Activated T-helper 1 cell treated with Interleukin-2 at 50 U/mL for 16 hours (primary cell): ENCODE measurements around the gene HERC3.

ENCODE experiments used
- DNase-seq: peaks from one replicate; pipeline ENCODE4 v3.0.0-alpha.2; 2020; ENCODE audit warnings: low read depth

HERC3 gene

DNA sequence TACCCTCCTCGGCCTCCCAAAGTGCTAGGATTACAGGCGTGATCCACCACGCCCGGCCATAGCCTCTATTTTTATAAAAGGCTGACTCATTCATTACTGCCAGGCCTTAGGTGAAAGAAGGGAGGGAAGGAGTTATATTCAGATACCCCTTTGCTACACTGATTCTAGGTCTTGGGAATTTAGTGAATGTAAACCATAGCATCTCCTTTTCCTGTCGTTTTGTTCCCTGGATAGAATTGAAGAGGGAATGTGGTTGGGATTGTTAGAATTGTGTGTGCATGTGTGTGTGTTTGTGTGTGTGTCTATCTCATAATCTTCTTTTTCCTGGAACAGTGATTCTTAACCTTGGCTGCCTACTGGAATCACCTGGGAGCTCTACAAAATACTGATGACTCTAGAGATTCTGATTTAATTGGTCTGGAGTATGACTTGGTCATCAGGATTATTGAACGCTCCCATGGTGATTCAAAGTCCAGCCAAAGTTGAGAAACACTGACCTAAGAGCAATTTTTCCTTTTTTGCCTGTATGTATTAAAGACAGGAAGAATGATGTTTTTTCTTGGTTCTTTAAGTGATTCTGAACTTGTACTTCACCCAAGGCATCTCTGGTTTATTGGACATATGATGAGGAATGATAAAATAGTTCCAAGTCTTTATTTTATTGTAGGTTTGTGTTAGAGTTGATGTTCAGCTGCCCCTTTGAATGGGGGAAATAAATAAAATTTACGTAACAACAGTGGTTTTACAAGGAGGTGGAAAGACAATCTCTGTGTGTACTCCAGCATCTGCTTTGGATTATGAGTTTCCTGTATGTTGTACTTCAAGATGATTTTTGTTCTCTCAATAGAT, 68.4 kb downstream of the HERC3 start:
- DNase-seq = no peak

DNA sequence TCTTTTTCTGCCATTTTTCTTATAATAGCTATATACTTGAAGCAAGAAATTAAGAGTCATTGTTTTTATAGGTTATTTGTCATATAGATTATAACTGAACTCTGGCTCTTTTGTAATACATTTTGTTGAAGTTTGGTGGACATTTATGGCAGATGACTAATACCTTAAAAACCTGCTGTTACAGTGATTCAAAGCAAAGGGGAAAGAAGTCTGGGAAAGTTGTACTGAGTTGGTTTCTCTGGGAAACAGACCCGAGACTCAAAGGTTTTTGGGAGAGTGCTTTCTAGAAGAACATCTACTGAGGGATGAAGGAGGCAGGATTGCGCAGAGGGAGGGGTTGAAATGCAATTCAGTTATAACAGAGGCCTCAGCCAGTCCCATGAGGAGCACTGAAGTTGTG, 69.5 kb downstream of the HERC3 start:
- no peak for DNase-seq

GRCh38 chr4:88672987-88673386, 80.7 kb downstream of the HERC3 start:
- DNase-seq = no peak

GRCh38 chr4:88673886-88674285, 81.6 kb downstream of the HERC3 start:
- no peak for DNase-seq

- DNase-seq = no peak
Measured at GRCh38 chr4:88674565-88674964, 82.3 kb downstream of the HERC3 start.

GRCh38 chr4:88674979-88675378, 82.7 kb downstream of the HERC3 start:
- DNase-seq = no peak

DNA sequence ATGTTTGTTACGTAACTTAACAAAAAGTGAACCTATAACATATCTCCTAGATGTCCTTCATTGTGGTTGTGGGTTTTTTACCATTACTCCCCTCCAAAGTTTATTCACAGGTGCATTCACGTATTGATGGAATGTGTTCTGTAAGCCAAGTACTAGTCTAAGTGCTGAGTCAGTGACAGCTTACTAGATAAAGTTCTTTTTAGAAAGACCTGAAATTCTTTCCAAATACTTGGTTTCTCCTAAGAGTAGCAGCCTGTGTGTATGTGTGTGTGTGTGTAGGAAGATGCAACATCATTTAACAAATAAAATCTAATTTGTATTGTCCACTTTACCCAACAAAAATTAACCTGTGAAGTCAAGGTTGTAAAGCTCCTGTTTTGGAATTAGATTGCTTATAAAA, 83.3 kb downstream of the HERC3 start:
- DNase-seq = no peak

- no peak for DNase-seq
Measured at GRCh38 chr4:88681209-88681608, 88.9 kb downstream of the HERC3 start.

DNA sequence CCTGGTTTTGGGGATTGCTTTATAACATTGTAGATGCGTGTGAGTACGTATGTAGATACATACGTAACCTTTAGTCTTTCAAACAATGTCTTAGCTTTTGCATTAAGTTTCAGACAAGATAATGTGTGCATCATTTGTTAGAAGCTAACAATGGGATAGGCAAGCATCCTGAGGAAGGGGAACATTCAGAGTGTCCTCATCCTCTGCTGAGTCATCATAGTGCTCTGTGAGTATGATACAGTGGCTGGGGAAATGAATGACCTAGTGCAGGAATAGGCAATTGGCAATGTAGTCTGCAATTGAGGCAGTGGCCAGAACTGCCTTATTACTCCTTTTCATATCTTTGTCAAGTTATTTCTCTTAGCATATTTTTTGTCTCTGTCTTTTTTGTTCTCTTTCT, 98.1 kb downstream of the HERC3 start:
- DNase-seq = no peak

GRCh38 chr4:88693792-88694191, 101.5 kb downstream of the HERC3 start:
- no peak for DNase-seq

DNA sequence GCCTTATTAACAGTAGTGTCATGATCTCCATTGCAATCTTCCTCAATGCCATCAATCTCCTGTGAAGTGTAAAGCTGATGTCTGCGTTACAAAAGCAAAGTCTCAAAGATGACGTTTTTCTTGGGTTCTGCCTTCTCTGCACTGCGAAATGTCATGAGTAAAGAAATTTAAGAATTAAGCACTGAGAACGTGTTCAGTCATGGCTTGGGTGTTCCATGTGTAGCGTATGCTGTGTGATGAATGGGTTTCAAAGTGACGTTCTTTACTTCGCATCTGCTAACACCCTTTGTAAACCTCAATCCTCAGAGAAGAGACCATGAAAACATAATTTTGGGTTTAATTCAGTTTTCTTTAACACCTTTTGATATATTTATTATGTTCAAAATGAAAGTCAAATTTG, 104.3 kb downstream of the HERC3 start:
- no peak for DNase-seq

GRCh38 chr4:88697141-88697540, 104.9 kb downstream of the HERC3 start:
- DNase-seq = no peak

DNA sequence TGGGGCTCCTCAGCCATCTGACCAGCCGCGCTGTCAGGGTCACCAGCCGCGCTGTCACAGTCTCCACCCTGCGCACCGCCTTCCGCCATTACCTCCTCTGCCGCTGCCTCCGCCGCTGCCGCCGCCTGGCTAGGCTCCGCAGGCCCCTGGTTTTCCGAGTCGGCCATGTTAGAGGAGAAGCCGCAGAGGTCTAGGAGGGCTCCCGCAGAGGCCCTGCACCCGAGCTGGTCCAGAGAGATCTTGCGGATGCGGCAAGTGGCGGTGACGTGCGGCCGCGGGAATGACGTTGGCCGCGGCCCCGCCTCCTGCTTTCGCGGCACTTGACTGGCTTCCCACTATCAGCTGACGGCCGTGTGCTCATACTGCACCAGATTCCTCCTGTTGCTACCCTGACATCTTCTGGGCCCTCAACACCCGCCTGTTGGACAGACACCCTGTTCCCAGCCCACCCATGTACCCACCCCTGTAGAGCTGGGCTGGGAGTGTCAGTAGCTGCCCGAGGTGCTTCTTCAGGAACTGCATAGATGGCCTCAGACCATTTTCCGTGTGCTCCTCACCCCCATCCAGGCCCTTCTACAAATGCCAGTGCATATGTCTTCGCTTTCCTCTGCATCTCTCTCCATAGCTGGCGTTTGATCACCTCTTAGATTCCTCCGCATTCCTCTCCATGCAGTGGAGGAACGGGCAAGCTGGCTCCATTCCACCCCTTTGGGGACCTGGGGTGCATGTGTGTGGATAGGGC, 105.5 kb downstream of the HERC3 start, which contains the start of gene NAP1L5:
TSS of gene NAP1L5 (minus strand) at position 242 of the 742 bp plus-strand sequence. CDS start at position 167, 75 bp downstream.
- DNase-seq = peak; percentile 47

DNA sequence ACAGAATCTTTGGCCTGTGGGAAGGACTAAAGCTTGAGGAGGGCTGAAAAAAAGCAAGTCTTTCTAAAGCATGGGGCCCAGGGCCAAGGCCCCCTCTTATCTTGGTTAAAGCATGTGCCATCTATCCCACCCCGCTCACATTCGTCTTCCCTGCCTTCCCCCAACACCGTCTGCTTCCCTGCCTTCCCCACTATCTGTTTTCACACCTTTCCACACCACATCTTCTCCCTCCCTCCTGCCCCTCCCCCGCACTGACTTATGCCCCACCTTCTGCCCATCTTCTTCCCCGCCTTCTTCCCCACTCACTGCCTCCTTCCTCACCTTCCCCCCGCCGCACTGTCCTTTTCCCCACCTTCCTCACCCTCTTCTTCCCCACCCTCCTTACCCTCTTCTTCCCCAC, 106.2 kb downstream of the HERC3 start:
- no peak for DNase-seq

DNA sequence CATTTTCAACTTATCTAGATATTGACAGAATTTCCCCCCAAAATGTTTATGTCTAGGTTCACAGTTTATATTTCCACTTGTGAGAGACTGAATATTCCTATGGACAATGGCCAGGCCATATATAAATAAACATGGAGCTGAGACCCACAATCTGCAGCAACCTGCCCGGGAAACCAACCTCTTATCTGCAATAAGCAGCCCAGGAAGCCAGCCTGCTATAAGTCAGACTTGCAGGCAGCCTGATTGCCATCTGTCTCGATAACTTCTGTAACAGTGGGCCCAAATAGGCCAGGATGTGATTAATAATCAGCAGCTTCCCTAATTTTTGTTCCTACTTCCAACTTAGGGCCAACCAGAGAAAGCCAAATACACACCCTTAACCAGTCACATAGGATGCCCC, 110.5 kb downstream of the HERC3 start:
- DNase-seq = no peak

GRCh38 chr4:88705223-88705622, 112.9 kb downstream of the HERC3 start:
- DNase-seq = no peak

DNA sequence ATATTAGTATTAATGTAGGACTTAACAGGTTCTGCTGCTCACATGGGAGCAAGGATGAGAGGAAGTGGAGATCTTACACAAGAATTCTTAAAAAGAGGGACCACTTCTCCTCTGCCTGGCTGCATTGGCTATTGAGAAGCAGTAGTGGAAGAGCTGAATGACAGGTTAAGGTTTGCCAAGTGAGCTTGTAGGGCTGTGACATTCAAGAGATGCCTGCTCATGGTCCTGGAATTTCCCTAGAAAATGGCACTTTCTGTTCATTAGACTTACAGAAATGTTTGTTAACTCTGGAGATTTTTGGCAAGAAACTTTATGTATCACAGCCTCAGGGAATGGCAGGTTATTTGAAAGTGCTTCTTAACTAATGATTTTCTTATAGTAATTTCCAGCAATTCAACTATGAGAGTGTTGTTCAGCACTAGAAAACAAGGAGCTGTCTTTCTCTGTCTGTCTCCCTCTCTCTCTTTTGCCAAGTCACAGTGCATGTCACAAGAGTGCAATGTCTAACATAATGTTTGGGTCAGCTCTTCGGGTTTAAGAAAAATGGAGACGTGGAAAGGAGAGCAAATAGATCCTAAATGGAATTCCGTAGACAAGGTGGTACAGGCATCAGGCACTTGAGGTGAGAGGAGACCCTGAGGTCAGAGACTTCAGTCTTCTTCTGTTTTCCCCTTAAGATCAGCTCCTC, 113.7 kb downstream of the HERC3 start:
- DNase-seq = no peak

DNA sequence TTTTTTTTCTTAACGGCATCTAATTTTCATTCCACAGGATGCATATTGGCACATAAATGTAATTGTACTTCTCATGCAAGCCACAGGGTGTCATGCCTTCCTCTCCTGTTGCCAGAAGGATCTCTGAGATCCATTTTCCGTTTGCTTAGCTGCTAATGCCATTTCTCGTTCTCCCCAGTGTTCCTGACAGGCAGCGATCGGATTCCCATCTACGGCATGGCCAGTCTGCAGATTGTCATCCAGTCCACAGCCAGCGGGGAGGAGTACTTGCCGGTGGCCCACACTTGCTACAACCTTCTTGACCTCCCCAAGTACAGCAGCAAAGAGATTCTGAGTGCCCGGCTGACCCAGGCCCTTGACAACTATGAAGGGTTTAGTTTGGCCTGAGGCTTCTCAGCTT, 114.3 kb downstream of the HERC3 start:
- no peak for DNase-seq

GRCh38 chr4:88709989-88710388, 117.7 kb downstream of the HERC3 start:
- DNase-seq = no peak

- no peak for DNase-seq
Measured at GRCh38 chr4:88713782-88714181, 121.5 kb downstream of the HERC3 start.

GRCh38 chr4:88718098-88718497, 125.8 kb downstream of the HERC3 start:
- DNase-seq = no peak

DNA sequence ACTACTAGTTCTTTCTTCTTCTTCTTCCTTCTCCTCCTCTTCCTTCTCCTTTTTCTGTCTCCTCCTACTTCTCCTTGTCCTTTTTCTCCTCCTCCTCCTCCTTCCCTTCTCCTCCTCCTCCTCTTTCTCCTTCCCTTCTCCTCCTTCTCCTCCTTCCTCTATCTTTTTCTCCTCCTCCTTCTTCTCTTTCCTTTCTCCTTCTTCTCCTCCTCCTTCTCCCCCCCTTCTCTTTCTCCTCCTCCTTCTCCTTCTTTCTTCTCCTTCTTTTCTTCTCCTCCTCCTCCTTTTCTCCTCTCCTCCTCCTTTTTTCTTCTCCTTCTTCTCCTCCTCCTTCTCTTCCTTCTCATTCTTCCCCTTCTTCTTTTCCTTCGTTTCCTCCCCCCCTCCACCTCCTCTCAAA, 127.1 kb downstream of the HERC3 start:
- no peak for DNase-seq
